WTC11 (cell line): ENCODE measurements around the gene SLC39A5. TPM values are rescaled to one million over a fixed set of nuclear protein-coding genes. Genes with fewer than 3 reads are reported as not detected.
A peak's percentile ranks its signal among the peaks of the same experiment; 100 is the strongest.

Experiments used
- ATAC-seq: fragments of 200-7000 bp; cut with Tn5 transposase; 2 replicates; pipeline ENCODE4 v1.10.0; 2021; ENCODE audit warnings: mild to moderate bottlenecking, moderate library complexity
- CTCF ChIA-PET: fragments of 300-600 bp; sonication (Branson Sonifier 250); formaldehyde crosslinking; loops from one replicate; lab custom pipeline; 2021; ENCODE audit warnings: antibody characterized with exemption; lab: Charles Lee
- POLR2A ChIA-PET: fragments of 350-600 bp; sonication (Branson Sonifier 250); formaldehyde crosslinking; loops from one replicate; lab custom pipeline; 2021; ENCODE audit warnings: antibody characterized with exemption; lab: Charles Lee
- DNase-seq: peaks from one replicate; pipeline ENCODE4 v3.0.0; 2021; ENCODE audit warnings: low spot score
- H3K27ac Mint-ChIP-seq: 2 replicates; pipeline ENCODE4 v1.8.0; 2021; ENCODE audit warnings: mixed read lengths
- H3K27me3 Mint-ChIP-seq: 2 replicates; pipeline ENCODE4 v1.8.0; 2021; ENCODE audit warnings: low read depth, mild to moderate bottlenecking, moderate library complexity, mixed read lengths
- H3K36me3 Mint-ChIP-seq: 2 replicates; pipeline ENCODE4 v1.8.0; 2021; ENCODE audit warnings: mixed read lengths
- H3K4me1 Mint-ChIP-seq: 2 replicates; pipeline ENCODE4 v1.8.0; 2022; ENCODE audit warnings: mixed read lengths
- H3K4me3 Mint-ChIP-seq: 2 replicates; pipeline ENCODE4 v1.8.0; 2021; ENCODE audit warnings: mild to moderate bottlenecking, moderate library complexity, mixed read lengths
- H3K9me3 Mint-ChIP-seq: 2 replicates; pipeline ENCODE4 v1.8.0; 2021; ENCODE audit warnings: mixed read lengths
- CREB1 ChIP-seq: sonication (generic); formaldehyde crosslinking; IDR thresholded peaks from 2 replicates; pipeline ENCODE4 v1.8.0; 2023; ENCODE audit warnings: mild to moderate bottlenecking, missing genetic modification reagents
- CREM ChIP-seq: sonication (generic); formaldehyde crosslinking; IDR thresholded peaks from 2 replicates; pipeline ENCODE4 v1.8.1; 2022; ENCODE audit warnings: mild to moderate bottlenecking, missing genetic modification reagents, moderate library complexity
- CTCF ChIP-seq: fragments of 200-600 bp; IDR thresholded peaks from 2 replicates; pipeline ENCODE4 v1.8.0; 2022; ENCODE audit warnings: antibody characterized with exemption
- ESRRA ChIP-seq: sonication (generic); formaldehyde crosslinking; IDR thresholded peaks from 2 replicates; pipeline ENCODE4 v1.8.1; 2022; ENCODE audit warnings: mild to moderate bottlenecking, missing genetic modification reagents, borderline replicate concordance
- FOXP4 ChIP-seq: sonication (generic); formaldehyde crosslinking; IDR thresholded peaks from 2 replicates; pipeline ENCODE4 v1.8.0; 2022; ENCODE audit warnings: mild to moderate bottlenecking, missing genetic modification reagents
- MLX ChIP-seq: sonication (generic); formaldehyde crosslinking; IDR thresholded peaks from 2 replicates; pipeline ENCODE4 v1.8.1; 2023; ENCODE audit warnings: mild to moderate bottlenecking, missing genetic modification reagents, moderate library complexity
- MXD4 ChIP-seq: fragments of 250-450 bp; sonication (Bioruptor Pico); IDR thresholded peaks from 2 replicates; pipeline ENCODE4 v1.8.0; 2021; ENCODE audit warnings: mild to moderate bottlenecking, moderate library complexity, borderline replicate concordance
- NR1H2 ChIP-seq: sonication (generic); formaldehyde crosslinking; IDR thresholded peaks from 2 replicates; pipeline ENCODE4 v1.9.0; 2021; ENCODE audit warnings: mild to moderate bottlenecking, moderate library complexity, missing genetic modification reagents
- RORB ChIP-seq: fragments of 250-450 bp; sonication (Bioruptor Pico); IDR thresholded peaks from 2 replicates; pipeline ENCODE4 v1.9.0; 2021; ENCODE audit warnings: mild to moderate bottlenecking
- SMAD3 ChIP-seq: sonication (generic); formaldehyde crosslinking; IDR thresholded peaks from 2 replicates; pipeline ENCODE4 v1.8.0; 2022; ENCODE audit warnings: missing genetic modification reagents, mild to moderate bottlenecking, borderline replicate concordance
- SOX15 ChIP-seq: fragments of 250-450 bp; sonication (Bioruptor Pico); IDR thresholded peaks from 2 replicates; pipeline ENCODE4 v1.9.0; 2021; ENCODE audit warnings: mild to moderate bottlenecking
- SP1 ChIP-seq: sonication (generic); formaldehyde crosslinking; conservative IDR thresholded peaks from 2 replicates; pipeline ENCODE4 v1.8.1; 2022; ENCODE audit warnings: missing genetic modification reagents
- TEAD4 ChIP-seq: sonication (generic); formaldehyde crosslinking; IDR thresholded peaks from 2 replicates; pipeline ENCODE4 v1.8.0; 2022; ENCODE audit warnings: mild to moderate bottlenecking, missing genetic modification reagents
- ZNF219 ChIP-seq: sonication (generic); formaldehyde crosslinking; IDR thresholded peaks from 2 replicates; pipeline ENCODE4 v1.8.0; 2023; ENCODE audit warnings: missing genetic modification reagents, mild to moderate bottlenecking, borderline replicate concordance
- ZNF281 ChIP-seq: sonication (generic); formaldehyde crosslinking; IDR thresholded peaks from 2 replicates; pipeline ENCODE4 v1.8.0; 2023; ENCODE audit warnings: mild to moderate bottlenecking, missing genetic modification reagents
- ZNF425 ChIP-seq: fragments of 250-450 bp; sonication (Bioruptor Pico); conservative IDR thresholded peaks from 2 replicates; pipeline ENCODE4 v1.9.0; 2021; ENCODE audit warnings: mild to moderate bottlenecking
- ZNF532 ChIP-seq: fragments of 250-450 bp; sonication (Bioruptor Pico); IDR thresholded peaks from 2 replicates; pipeline ENCODE4 v1.9.0; 2021; ENCODE audit warnings: mild to moderate bottlenecking, borderline replicate concordance
- total RNA-seq: library from RNA; stranded (reverse); gene quantifications from 3 replicates; pipeline ENCODE4 v1.2.3, GENCODE V29; 2021

The SLC39A5 gene
- total RNA-seq, 1 experiment from 2014 or later: 0.26 TPM

- 0 out of 2 replicates have a peak, but pooled peaks have one; percentile 46 for TF ChIP-seq MLX (CRISPR knock-in tag)
- TF ChIP-seq SP1: peak; percentile 92
- TF ChIP-seq CREM (CRISPR knock-in tag): peak; percentile 15; the same call in 1 of the 2 replicates
- TF ChIP-seq CTCF: peak; percentile 61
Observed at GRCh38 chr12:56258068-56258819, 28.4 kb downstream of the SLC39A5 start, which contains the start of gene ANKRD52 (continued).

- TF ChIP-seq ZNF219 (CRISPR knock-in tag) (no peak), FOXP4 (no peak), SOX15 (CRISPR knock-in tag) (no peak), ZNF532 (CRISPR knock-in tag) (no peak), MXD4 (CRISPR knock-in tag) (no peak)
- Mint-ChIP-seq H3K9me3 (no peaks in the 10 kb centered on the region), H3K27ac (peak overlapping the region; percentile 90), H3K36me3 (peaks cover 23% of the 10 kb centered on the region), H3K4me3 (peak overlapping the region; percentile 83), H3K27me3 (0 out of 2 replicates have a peak, but pooled peaks cover 4% of the 10 kb centered on the region), H3K4me1 (peaks cover 18% of the 10 kb centered on the region)
- DNase-seq (no peak), ATAC-seq (no peak)
- ChIA-PET POLR2A (interaction anchor here (0.6 to 2.9 kb wide), 5 partner anchors 8 to 134 kb away, joined by 3 to 16 read pairs (median 3); partner anchors contain the start of genes COQ10A and RNF41), CTCF (interaction anchor here (0.5 to 4.9 kb wide), 35 partner anchors 9 to 375 kb away, joined by 3 to 66 read pairs (median 4); partner anchors contain the start of genes COQ10A, ESYT1, GLS2 and IL23A)
Observed at GRCh38 chr12:56258820-56259183, 29.0 kb downstream of the SLC39A5 start.

- no peak overlapping the region for H3K4me3 Mint-ChIP-seq
- H3K27me3 Mint-ChIP-seq: 0 out of 2 replicates have a peak, but pooled peaks cover 4% of the 10 kb centered on the region
- peaks cover 9% of the 10 kb centered on the region for H3K36me3 Mint-ChIP-seq
- H3K4me1 Mint-ChIP-seq: peaks cover 18% of the 10 kb centered on the region
- POLR2A ChIA-PET: interaction anchor here (1.4 kb wide), 1 partner anchor 38 kb away, joined by 3 read pairs; no protein-coding TSS in a partner anchor
- no peak for ATAC-seq
- H3K9me3 Mint-ChIP-seq: no peaks in the 10 kb centered on the region
- no peak for DNase-seq
- CTCF ChIA-PET: interaction anchor here (0.6 to 1.9 kb wide), 4 partner anchors 29 to 100 kb away, joined by 3 to 5 read pairs (median 4); partner anchors contain the start of genes RNF41, SMARCC2 and STAT2
- no peak overlapping the region; the same call in 1 of the 2 replicates for H3K27ac Mint-ChIP-seq
- no peak for TF ChIP-seq SMAD3 (CRISPR knock-in tag)
- TF ChIP-seq CREB1 (CRISPR knock-in tag): no peak
- no peak for TF ChIP-seq ZNF281 (CRISPR knock-in tag)
- no peak for TF ChIP-seq ESRRA (CRISPR knock-in tag)
- no peak for TF ChIP-seq TEAD4 (CRISPR knock-in tag)
- TF ChIP-seq RORB: no peak
- no peak for TF ChIP-seq ZNF425
- TF ChIP-seq NR1H2: no peak
Observed at GRCh38 chr12:56260380-56260779, 30.5 kb downstream of the SLC39A5 start.
